AG09309 (cell line): ENCODE results near the gene HDDC3.

Source experiments
- DNase-seq: peaks from one replicate; pipeline ENCODE4 v3.0.0-alpha.2; 2010; ENCODE audit warnings: low read depth
- H3K4me3 ChIP-seq: 2 replicates; pipeline ENCODE4 v1.5.1; 2011; ENCODE audit warnings: mild to moderate bottlenecking, low read depth, low read length, moderate library complexity; ENCODE audit not compliant: control insufficient read depth
- CTCF ChIP-seq: IDR thresholded peaks from 2 replicates; pipeline ENCODE4 v1.5.1; 2011; ENCODE audit warnings: mild to moderate bottlenecking, low read depth, low read length, inconsistent platforms; ENCODE audit not compliant: insufficient read depth, control insufficient read depth; ENCODE audit errors: missing control alignments

HDDC3 gene

DNA sequence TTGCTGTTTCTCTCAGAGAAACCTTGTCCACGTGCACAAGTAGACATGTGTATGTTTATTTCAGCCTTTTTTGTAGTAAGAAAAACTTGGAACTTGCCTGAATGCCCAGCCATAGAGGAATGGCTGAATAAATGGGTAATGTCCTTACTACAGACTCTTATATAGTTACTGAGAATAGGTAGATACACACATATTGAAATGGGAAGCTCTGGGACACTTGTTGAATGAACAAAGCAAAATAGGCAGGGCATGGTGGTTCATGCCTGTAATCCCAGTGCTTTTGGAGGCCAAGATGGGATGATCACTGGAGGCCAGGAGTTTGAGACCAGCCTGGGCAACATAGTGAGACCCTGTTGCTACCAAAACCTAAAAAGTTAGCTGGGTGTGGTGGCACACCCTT, 4.5 kb upstream of the HDDC3 start:
- no peak for TF ChIP-seq CTCF
- DNase-seq = no peak
- H3K4me3 ChIP-seq = no peak overlapping the region

- peak within 1 kb of the TSS; percentile 93 for H3K4me3 ChIP-seq
Observed at GRCh38 chr15:90934949-90935751, 2.8 kb upstream of the HDDC3 start, which contains the start of gene UNC45A. Gene UNC45A (plus strand): TSS chr15:90935285. CDS start chr15:90935325, 40 bp downstream.

GRCh38 chr15:90934256-90934948, 2.1 kb upstream of the HDDC3 start:
- H3K4me3 ChIP-seq = peak overlapping the region; percentile 93
- no peak for DNase-seq
- peak; percentile 92 for TF ChIP-seq CTCF

More at GRCh38 chr15:90934949-90935751, 2.8 kb upstream of the HDDC3 start, which contains the start of gene UNC45A:
- TF ChIP-seq CTCF = peak; percentile 6
- no peak for DNase-seq

- no peak for DNase-seq
- no peak for TF ChIP-seq CTCF
- no peak overlapping the region for H3K4me3 ChIP-seq
Observed at GRCh38 chr15:90933301-90933700, 952 bp upstream of the HDDC3 start.

GRCh38 chr15:90932660-90932991, 277 bp upstream of the HDDC3 start:
- no peak for DNase-seq
- H3K4me3 ChIP-seq = no peak overlapping the region
- no peak for TF ChIP-seq CTCF

- H3K4me3 ChIP-seq = peak overlapping the region; percentile 82
- no peak for TF ChIP-seq CTCF
- DNase-seq = no peak
Observed at GRCh38 chr15:90931575-90931827, 848 bp downstream of the HDDC3 start.
